DND-41 (cell line): ENCODE results near the gene PER1.

Source experiments
- ATAC-seq: fragments of 200-7000 bp; cut with Tn5 transposase; 3 replicates; pipeline ENCODE4 v1.9.1; 2021; ENCODE audit warnings: low read depth; ENCODE audit not compliant: insufficient read depth
- DNase-seq: peaks from one replicate; pipeline ENCODE4 v3.0.0-alpha.2; 2020
- H2AFZ ChIP-seq: 2 replicates; pipeline ENCODE4 v1.6.0; 2012; ENCODE audit warnings: low read depth, low read length
- H3K27ac ChIP-seq: 2 replicates; pipeline ENCODE4 v1.5.1; 2012; ENCODE audit warnings: low read length, inconsistent platforms
- H3K27me3 ChIP-seq: fragments of 200-600 bp; sonication (generic); 2 replicates; pipeline ENCODE4 v1.6.0; 2012; ENCODE audit warnings: low read length, mild to moderate bottlenecking, inconsistent platforms; ENCODE audit not compliant: insufficient read depth, poor library complexity
- H3K36me3 ChIP-seq: 2 replicates; pipeline ENCODE4 v1.5.1; 2012; ENCODE audit warnings: low read length, inconsistent platforms; ENCODE audit not compliant: insufficient read depth
- H3K4me1 ChIP-seq: 2 replicates; pipeline ENCODE4 v1.5.1; 2012; ENCODE audit warnings: mild to moderate bottlenecking, low read length; ENCODE audit not compliant: insufficient read depth
- H3K4me2 ChIP-seq: 2 replicates; pipeline ENCODE4 v1.6.0; 2012; ENCODE audit warnings: mild to moderate bottlenecking, moderate library complexity, low read length, inconsistent platforms; ENCODE audit not compliant: insufficient read depth
- H3K4me3 ChIP-seq, 2 experiments: fragments of 200-600 bp in 1 of 2; shearing (Covaris generic) in 1 of 2; 2 replicates each; pipeline ENCODE4 v1.5.1; 2012 to 2016; ENCODE audit warnings: inconsistent platforms in 2 of 2, low read length in 2 of 2, mild to moderate bottlenecking in 2 of 2, low read depth in 1 of 2, moderate library complexity in 1 of 2
- H3K79me2 ChIP-seq: 2 replicates; pipeline ENCODE4 v1.6.0; 2012; ENCODE audit warnings: low read length, inconsistent platforms; ENCODE audit not compliant: insufficient read depth
- H3K9ac ChIP-seq: 2 replicates; pipeline ENCODE4 v1.6.0; 2012; ENCODE audit warnings: low read depth, mild to moderate bottlenecking, inconsistent platforms, low read length, moderate library complexity
- H3K9me3 ChIP-seq: 2 replicates; pipeline ENCODE4 v1.5.1; 2012; ENCODE audit warnings: low read length, moderate library complexity, mild to moderate bottlenecking, inconsistent platforms; ENCODE audit not compliant: insufficient read depth, severe bottlenecking
- H4K20me1 ChIP-seq: 2 replicates; pipeline ENCODE4 v1.6.0; 2012; ENCODE audit warnings: low read length; ENCODE audit not compliant: insufficient read depth
- EZH2 ChIP-seq: IDR thresholded peaks from 3 replicates; pipeline ENCODE4 v1.6.1; 2012; ENCODE audit warnings: borderline replicate concordance, low read depth, mild to moderate bottlenecking, moderate library complexity, low read length, inconsistent platforms; ENCODE audit not compliant: severe bottlenecking
- TF ChIP-seq, protein P1 (sequence below): IDR thresholded peaks from 2 replicates; pipeline ENCODE4 v1.5.1; 2012; ENCODE audit warnings: borderline replicate concordance, low read length, moderate library complexity, mild to moderate bottlenecking; ENCODE audit not compliant: poor library complexity, severe bottlenecking; ENCODE audit errors: extremely low read depth

The PER1 gene

DNA sequence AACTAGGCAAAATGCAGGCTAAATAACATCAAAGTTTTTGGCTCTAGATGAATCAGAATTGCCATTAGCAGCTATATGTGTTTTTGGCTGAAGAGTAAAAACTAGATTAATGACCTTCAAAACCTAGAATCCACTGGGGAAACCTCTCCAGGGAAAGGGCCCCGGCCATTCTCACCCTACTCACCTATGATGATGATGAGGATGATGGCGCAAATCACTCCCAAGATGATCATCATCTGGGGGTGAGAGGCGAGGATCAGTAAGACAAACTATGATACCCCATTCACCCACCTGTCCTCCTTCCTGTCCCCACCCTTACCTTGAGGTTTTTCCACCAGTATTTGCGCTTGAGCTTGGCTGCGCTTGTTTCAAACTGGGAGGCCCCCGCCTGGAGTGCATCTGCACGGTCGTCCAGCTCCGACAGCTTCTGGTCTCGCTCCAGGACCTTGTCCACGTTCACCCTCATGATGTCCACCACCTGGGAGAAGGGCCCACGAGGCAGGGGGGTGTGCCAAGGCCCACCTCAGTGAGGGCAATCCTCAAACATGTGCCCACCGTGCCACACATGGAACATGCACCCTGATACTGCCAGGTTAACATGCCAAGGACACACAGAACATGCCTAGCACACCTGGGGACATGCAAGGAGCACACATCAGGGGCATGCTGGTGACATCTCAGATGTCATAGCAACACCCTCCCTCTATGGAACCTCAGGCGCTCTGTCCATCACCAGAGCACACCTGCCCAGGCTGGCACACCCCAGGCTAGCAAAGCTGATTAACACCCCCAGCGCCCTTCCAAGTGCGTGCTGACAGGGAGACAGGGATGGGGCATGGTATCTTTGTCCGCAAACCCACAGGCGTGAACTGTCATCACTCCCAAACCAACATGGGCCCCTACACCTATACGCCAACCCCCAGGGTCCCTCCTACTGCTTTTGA lies 9.4 kb upstream of the PER1 start:
- Histone ChIP-seq H4K20me1 (peaks cover 26% of the 10 kb centered on the region), H3K79me2 (peaks cover 41% of the 10 kb centered on the region), H3K9me3 (no peaks in the 10 kb centered on the region), H3K4me3 (peak overlapping the region; percentile 99; a peak in 3 of 4 replicates), H2AFZ (no peak overlapping the region), H3K27ac (peak overlapping the region; percentile 94), H3K36me3 (peaks cover 39% of the 10 kb centered on the region), H3K27me3 (no peaks in the 10 kb centered on the region), H3K4me2 (peak overlapping the region; percentile 97), H3K4me1 (peaks cover 73% of the 10 kb centered on the region), H3K9ac (peak overlapping the region; percentile 100)
- TF ChIP-seq, protein P1, sequence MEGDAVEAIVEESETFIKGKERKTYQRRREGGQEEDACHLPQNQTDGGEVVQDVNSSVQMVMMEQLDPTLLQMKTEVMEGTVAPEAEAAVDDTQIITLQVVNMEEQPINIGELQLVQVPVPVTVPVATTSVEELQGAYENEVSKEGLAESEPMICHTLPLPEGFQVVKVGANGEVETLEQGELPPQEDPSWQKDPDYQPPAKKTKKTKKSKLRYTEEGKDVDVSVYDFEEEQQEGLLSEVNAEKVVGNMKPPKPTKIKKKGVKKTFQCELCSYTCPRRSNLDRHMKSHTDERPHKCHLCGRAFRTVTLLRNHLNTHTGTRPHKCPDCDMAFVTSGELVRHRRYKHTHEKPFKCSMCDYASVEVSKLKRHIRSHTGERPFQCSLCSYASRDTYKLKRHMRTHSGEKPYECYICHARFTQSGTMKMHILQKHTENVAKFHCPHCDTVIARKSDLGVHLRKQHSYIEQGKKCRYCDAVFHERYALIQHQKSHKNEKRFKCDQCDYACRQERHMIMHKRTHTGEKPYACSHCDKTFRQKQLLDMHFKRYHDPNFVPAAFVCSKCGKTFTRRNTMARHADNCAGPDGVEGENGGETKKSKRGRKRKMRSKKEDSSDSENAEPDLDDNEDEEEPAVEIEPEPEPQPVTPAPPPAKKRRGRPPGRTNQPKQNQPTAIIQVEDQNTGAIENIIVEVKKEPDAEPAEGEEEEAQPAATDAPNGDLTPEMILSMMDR, result no peak
- TF ChIP-seq EZH2, result no peak
- ATAC-seq (no peak), DNase-seq (no peak)

DNA sequence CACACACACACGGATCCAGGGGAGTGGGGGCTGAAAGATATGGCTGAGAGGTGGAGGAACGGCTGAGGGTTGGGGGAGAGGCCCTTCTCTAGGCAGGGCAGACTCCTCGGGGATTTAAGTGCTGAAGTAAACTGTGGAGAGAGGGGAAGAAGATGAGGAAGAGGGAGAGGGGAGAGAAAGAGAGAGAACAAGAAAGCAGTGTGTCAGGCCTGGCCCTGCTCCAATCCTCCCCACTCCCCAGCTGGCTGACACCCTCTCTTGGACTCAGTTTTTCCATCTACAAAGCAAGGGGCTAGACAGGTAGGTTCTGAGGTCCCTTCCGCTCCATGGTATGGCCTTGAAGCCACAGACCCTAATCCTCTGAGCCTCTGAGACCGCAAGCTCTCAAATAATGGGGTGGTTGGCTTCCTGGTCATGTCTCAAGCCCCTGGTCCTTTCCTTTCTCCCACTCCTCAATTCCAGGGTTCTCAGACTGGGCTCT lies 8.6 kb upstream of the PER1 start:
- Histone ChIP-seq H4K20me1 (peaks cover 26% of the 10 kb centered on the region), H3K4me2 (peak overlapping the region; percentile 97), H3K27ac (peak overlapping the region; percentile 94), H3K9me3 (no peaks in the 10 kb centered on the region), H3K79me2 (peaks cover 41% of the 10 kb centered on the region), H3K4me3 (peak overlapping the region in 1 of 2 experiments; percentile 99; a peak in 2 of 4 replicates), H3K4me1 (peaks cover 77% of the 10 kb centered on the region), H3K27me3 (no peaks in the 10 kb centered on the region), H3K9ac (peak overlapping the region; percentile 100), H3K36me3 (peaks cover 39% of the 10 kb centered on the region), H2AFZ (no peak overlapping the region)
- DNase-seq (no peak), ATAC-seq (no peak)
- TF ChIP-seq, protein P1, result no peak
- TF ChIP-seq EZH2, result no peak

DNA sequence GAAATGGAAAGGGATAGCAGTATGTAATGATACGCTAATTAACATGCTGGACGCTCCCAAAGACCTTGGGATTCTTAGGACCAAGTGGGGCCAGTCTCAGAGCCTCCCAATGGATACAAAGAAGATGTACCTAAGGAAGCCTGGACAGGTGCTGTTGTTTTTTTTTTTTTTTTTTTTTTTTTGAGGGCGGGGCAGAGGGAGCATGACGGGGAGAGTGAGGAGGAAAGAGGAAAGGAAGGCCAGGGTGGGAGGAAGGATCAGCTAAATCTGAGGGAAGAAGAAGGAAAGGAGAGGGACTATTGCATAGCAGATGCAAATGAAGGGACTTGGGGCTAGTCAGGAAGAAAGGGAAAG lies 8.0 kb upstream of the PER1 start:
- DNase-seq (no peak), ATAC-seq (no peak)
- H3K4me3 ChIP-seq, result no peak overlapping the region
- H3K27ac ChIP-seq, result no peak overlapping the region
- H3K9me3 ChIP-seq, result no peaks in the 10 kb centered on the region
- no peak overlapping the region for H2AFZ ChIP-seq
- 0 out of 2 replicates have a peak overlapping the region, but pooled peaks have one; percentile 3 for H3K4me2 ChIP-seq
- peaks cover 41% of the 10 kb centered on the region for H3K79me2 ChIP-seq
- no peaks in the 10 kb centered on the region for H3K27me3 ChIP-seq
- TF ChIP-seq EZH2, result no peak
- TF ChIP-seq, protein P1, result no peak
- H3K9ac ChIP-seq, result no peak overlapping the region
- peaks cover 26% of the 10 kb centered on the region for H4K20me1 ChIP-seq
- H3K36me3 ChIP-seq, result peaks cover 39% of the 10 kb centered on the region
- peaks cover 83% of the 10 kb centered on the region for H3K4me1 ChIP-seq
